ENCODE results near the gene PJVK.
"Not testable (repeated sequence)": the region's sequence is repeated elsewhere in the genome, so short reads cannot be mapped to it uniquely, and the experiment has no call there.

Gene PJVK

GRCh38 chr2:178417916-178418315 is 33.3 kb upstream of the PJVK start:
- Histone ChIP-seq H3K4me3 (ENCODE audit: low read depth in 1 of 2, low read length in 1 of 2) (no peak overlapping the region), H3K27ac (no peak overlapping the region), H3K36me3 (no peaks in the 10 kb centered on the region), H3K27me3 (no peaks in the 10 kb centered on the region), H3K4me1 (ENCODE audit: control insufficient read depth in 1 of 2, insufficient read depth in 1 of 2, low read depth in 1 of 2, low read length in 1 of 2) (peaks cover 19% of the 10 kb centered on the region in 2 experiments), H3K9me3 (no peaks in the 10 kb centered on the region)
- no peak for TF ChIP-seq CTCF (IDR thresholded peaks at IDR 0.05)

GRCh38 chr2:178418426-178418825 is 32.8 kb upstream of the PJVK start:
- Histone ChIP-seq H3K9me3 (no peaks in the 10 kb centered on the region), H3K27me3 (no peaks in the 10 kb centered on the region), H3K4me3 (ENCODE audit: low read depth in 1 of 2, low read length in 1 of 2) (no peak overlapping the region), H3K36me3 (no peaks in the 10 kb centered on the region), H3K4me1 (ENCODE audit: control insufficient read depth in 1 of 2, insufficient read depth in 1 of 2, low read depth in 1 of 2, low read length in 1 of 2) (peaks cover 14% of the 10 kb centered on the region in 2 experiments), H3K27ac (no peak overlapping the region)
- no peak for TF ChIP-seq CTCF (IDR thresholded peaks at IDR 0.05)

GRCh38 chr2:178419123-178419522 is 32.1 kb upstream of the PJVK start:
- Histone ChIP-seq H3K27me3 (no peaks in the 10 kb centered on the region), H3K36me3 (no peaks in the 10 kb centered on the region), H3K27ac (no peak overlapping the region), H3K4me3 (ENCODE audit: low read depth in 1 of 2, low read length in 1 of 2) (no peak overlapping the region), H3K4me1 (ENCODE audit: control insufficient read depth in 1 of 2, insufficient read depth in 1 of 2, low read depth in 1 of 2, low read length in 1 of 2) (peaks cover 10% of the 10 kb centered on the region in 2 experiments), H3K9me3 (no peaks in the 10 kb centered on the region)
- no peak for TF ChIP-seq CTCF (IDR thresholded peaks at IDR 0.05)

- Histone ChIP-seq H3K27ac (no peak overlapping the region), H3K27me3 (no peaks in the 10 kb centered on the region), H3K4me1 (ENCODE audit: control insufficient read depth in 1 of 2, insufficient read depth in 1 of 2, low read depth in 1 of 2, low read length in 1 of 2) (peaks cover 0 to 3% of the 10 kb centered on the region in 2 experiments), H3K36me3 (no peaks in the 10 kb centered on the region), H3K9me3 (no peaks in the 10 kb centered on the region), H3K4me3 (ENCODE audit: low read depth in 1 of 2, low read length in 1 of 2) (no peak overlapping the region)
- TF ChIP-seq CTCF (IDR thresholded peaks at IDR 0.05): no peak
These were observed 30.6 kb upstream of the PJVK start for GRCh38 chr2:178420463-178420999.

- no peaks in the 10 kb centered on the region for H3K36me3 ChIP-seq
- H3K4me1 ChIP-seq (ENCODE audit: control insufficient read depth in 1 of 2, insufficient read depth in 1 of 2, low read depth in 1 of 2, low read length in 1 of 2): peaks cover 0 to 3% of the 10 kb centered on the region in 2 experiments
- H3K27me3 ChIP-seq: no peaks in the 10 kb centered on the region
- H3K9me3 ChIP-seq: no peaks in the 10 kb centered on the region
- TF ChIP-seq CTCF (IDR thresholded peaks at IDR 0.05): no peak
- no peak overlapping the region for H3K27ac ChIP-seq
- no peak overlapping the region for H3K4me3 ChIP-seq (ENCODE audit: low read depth in 1 of 2, low read length in 1 of 2)
These were observed 29.1 kb upstream of the PJVK start for GRCh38 chr2:178422097-178422496.

GRCh38 chr2:178423746-178424145 is 27.4 kb upstream of the PJVK start:
- not testable (repeated sequence) for H3K27me3 ChIP-seq; H3K4me3 ChIP-seq (ENCODE audit: low read depth in 1 of 2, low read length in 1 of 2); H3K9me3 ChIP-seq; H3K4me1 ChIP-seq (ENCODE audit: control insufficient read depth in 1 of 2, insufficient read depth in 1 of 2, low read depth in 1 of 2, low read length in 1 of 2); H3K36me3 ChIP-seq; H3K27ac ChIP-seq
